Endothelial cell of umbilical vein (primary cell): ENCODE data around the gene TTC1. TPM values are rescaled to one million over a fixed set of nuclear protein-coding genes. Genes with fewer than 3 reads are reported as not detected.

Experiments used
- BruUV-seq: library from RNA; stranded (reverse); fragments of 400-500 nt; replicated peaks from 2 replicates; lab custom pipeline; 2021; lab: Mats Ljungman, UMichigan
- CTCF ChIA-PET: fragments of 300-600, 350-600 bp; sonication (Branson Sonifier 250); formaldehyde crosslinking; loops from one replicate; lab custom pipeline; 2021; ENCODE audit warnings: antibody characterized with exemption, inconsistent platforms; lab: Charles Lee
- POLR2A ChIA-PET: fragments of 300-600, 350-600 bp; sonication (Branson Sonifier 250); formaldehyde crosslinking; loops from one replicate; lab custom pipeline; 2021; ENCODE audit warnings: antibody characterized with exemption, inconsistent platforms; lab: Charles Lee
- DNase-seq: peaks from one replicate; pipeline ENCODE4 v3.0.0-alpha.2; 2011; ENCODE audit warnings: low read depth, low spot score
- FAIRE-seq: peaks from 2 replicates; lab custom pipeline; 2011; peaks lifted over from hg19 to GRCh38; lab: Jason Lieb, UNC
- H2AFZ ChIP-seq: 2 replicates; pipeline ENCODE4 v1.6.0; 2012; ENCODE audit warnings: low read depth, low read length, control low read depth, inconsistent platforms
- H3K27ac ChIP-seq: 2 replicates; pipeline ENCODE4 v1.5.1; 2011; ENCODE audit warnings: low read depth, mild to moderate bottlenecking, control low read depth, low read length, moderate library complexity; ENCODE audit not compliant: insufficient read depth
- H3K27me3 ChIP-seq, 2 experiments: 2 replicates each; pipeline versions ENCODE4 v1.6.0 to v1.6.1; 2011; ENCODE audit warnings: low read length in 2 of 2, mixed read lengths in 1 of 2; ENCODE audit not compliant: control insufficient read depth in 2 of 2, insufficient read depth in 2 of 2
- H3K36me3 ChIP-seq, 2 experiments: 2 replicates in 1 of 2; 3 replicates in 1 of 2; pipeline ENCODE4 v1.5.1; 2011; ENCODE audit warnings: low read length in 2 of 2, mild to moderate bottlenecking in 1 of 2, moderate library complexity in 1 of 2; ENCODE audit not compliant: control insufficient read depth in 2 of 2, insufficient read depth in 2 of 2; ENCODE audit errors: extremely low read depth in 1 of 2
- H3K4me1 ChIP-seq: 3 replicates; pipeline ENCODE4 v1.5.1; 2011; ENCODE audit warnings: mild to moderate bottlenecking, low read length; ENCODE audit not compliant: control insufficient read depth, insufficient read depth; ENCODE audit errors: extremely low read depth
- H3K4me2 ChIP-seq: 2 replicates; pipeline ENCODE4 v1.6.1; 2011; ENCODE audit warnings: low read length, control low read depth, mixed read lengths; ENCODE audit not compliant: insufficient read depth
- H3K4me3 ChIP-seq, 3 experiments: fragments of 200-600 bp in 1 of 3; sonication (generic), shearing (Covaris generic) in 1 of 3; replicated peaks in 1 of 3; 2 replicates each; pipeline ENCODE4 v1.5.1; 2011 to 2016; ENCODE audit warnings: control low read depth in 3 of 3, low read length in 3 of 3, mild to moderate bottlenecking in 2 of 3, inconsistent platforms in 1 of 3, low read depth in 1 of 3, moderate library complexity in 1 of 3; ENCODE audit not compliant: insufficient read depth in 1 of 3
- H3K79me2 ChIP-seq: 2 replicates; pipeline ENCODE4 v1.6.0; 2012; ENCODE audit warnings: low read length, inconsistent platforms; ENCODE audit not compliant: control insufficient read depth, insufficient read depth
- H3K9ac ChIP-seq: replicated peaks from 2 replicates; pipeline ENCODE3; 2011; ENCODE audit warnings: low read length, control low read depth; ENCODE audit not compliant: insufficient read depth; ENCODE audit errors: extremely low read depth
- H3K9me1 ChIP-seq: replicated peaks from 3 replicates; pipeline ENCODE4 v1.6.0; 2011; ENCODE audit warnings: mild to moderate bottlenecking, low read length; ENCODE audit not compliant: control insufficient read depth, insufficient read depth; ENCODE audit errors: extremely low read depth
- H3K9me3 ChIP-seq: replicated peaks from 2 replicates; pipeline ENCODE4 v1.5.1; 2012; ENCODE audit warnings: low read length, inconsistent platforms; ENCODE audit not compliant: control insufficient read depth, insufficient read depth
- H4K20me1 ChIP-seq: replicated peaks from 2 replicates; pipeline ENCODE3; 2011; ENCODE audit warnings: mild to moderate bottlenecking, low read length; ENCODE audit not compliant: control insufficient read depth, insufficient read depth; ENCODE audit errors: extremely low read depth
- EZH2 ChIP-seq: IDR thresholded peaks from 2 replicates; pipeline ENCODE4 v1.6.1; 2012; ENCODE audit warnings: borderline replicate concordance, low read depth, mild to moderate bottlenecking, moderate library complexity, low read length, inconsistent platforms; ENCODE audit not compliant: severe bottlenecking
- FOS ChIP-seq: IDR thresholded peaks from 2 replicates; pipeline ENCODE4 v1.6.1; 2011; ENCODE audit warnings: mild to moderate bottlenecking, low read length, moderate library complexity, borderline replicate concordance; ENCODE audit not compliant: insufficient read depth
- GATA2 ChIP-seq: IDR thresholded peaks from 2 replicates; pipeline ENCODE4 v1.7.0; 2011; ENCODE audit warnings: low read depth, mild to moderate bottlenecking, moderate library complexity, mixed read lengths, low read length; ENCODE audit not compliant: insufficient read length, insufficient read depth
- JUN ChIP-seq: IDR thresholded peaks from 2 replicates; pipeline ENCODE4 v1.6.1; 2011; ENCODE audit warnings: borderline replicate concordance, low read depth; ENCODE audit not compliant: insufficient read length, insufficient read depth
- MYC ChIP-seq: IDR thresholded peaks from one replicate; pipeline ENCODE4 v1.6.1; 2011; ENCODE audit warnings: mild to moderate bottlenecking, low read depth, low read length
- POLR2A ChIP-seq: IDR thresholded peaks from 2 replicates; pipeline ENCODE4 v1.6.1; 2012; ENCODE audit warnings: low read depth, mild to moderate bottlenecking, control low read depth, low read length
- POLR2AphosphoS5 ChIP-seq: IDR thresholded peaks from 2 replicates; pipeline ENCODE4 v1.6.1; 2012; ENCODE audit warnings: low read depth, mild to moderate bottlenecking, control low read depth, low read length, moderate library complexity; ENCODE audit not compliant: insufficient read depth
- dilution Hi-C: fragments of 300-500 bp; cut with MboI; formaldehyde crosslinking; loops from one replicate; pipeline ENCODE4 v1.15.0; 2019; ENCODE audit warnings: low sequenced_read_pairs; ENCODE audit not compliant: extremely low pct_ligation_motif_present
- intact Hi-C: fragments of 100-400 bp; cut with micrococcal nuclease; formaldehyde crosslinking; loops from one replicate; pipeline ENCODE4 v1.10.0; 2022
- polyA plus RNA-seq, 4 experiments: library from polyadenylated mRNA; depleted of rRNA in 3 of 4; stranded (reverse) in 3 of 4; unstranded in 1 of 4; fragments of >200 nt; gene quantifications; 2 replicates each; pipeline versions ENCODE4 v1.2.1 to v1.2.3, GENCODE V29; 2011 to 2012; ENCODE audit warnings: missing spikeins in 1 of 4
- total RNA-seq: library from RNA; stranded (reverse); gene quantifications from 2 replicates; pipeline ENCODE4 v1.2.3, GENCODE V29; 2021
- TF ChIP-seq, protein P1 (sequence below), 2 donors: IDR thresholded peaks; 1 replicate in 1 of 2; 2 replicates in 1 of 2; pipeline ENCODE4 v1.5.1; 2011; ENCODE audit warnings: low read length in 2 of 2, mild to moderate bottlenecking in 2 of 2, moderate library complexity in 2 of 2, control low read depth in 1 of 2, inconsistent platforms in 1 of 2, low read depth in 1 of 2; ENCODE audit not compliant: insufficient read depth in 1 of 2; ENCODE audit errors: extremely low read depth in 1 of 2

TTC1 gene
- total and polyA plus RNA-seq, 2 donors (not counting 3 experiments of a cell fraction or from before 2014, with no cell fraction given): 23.9 to 62.6 TPM

DNA sequence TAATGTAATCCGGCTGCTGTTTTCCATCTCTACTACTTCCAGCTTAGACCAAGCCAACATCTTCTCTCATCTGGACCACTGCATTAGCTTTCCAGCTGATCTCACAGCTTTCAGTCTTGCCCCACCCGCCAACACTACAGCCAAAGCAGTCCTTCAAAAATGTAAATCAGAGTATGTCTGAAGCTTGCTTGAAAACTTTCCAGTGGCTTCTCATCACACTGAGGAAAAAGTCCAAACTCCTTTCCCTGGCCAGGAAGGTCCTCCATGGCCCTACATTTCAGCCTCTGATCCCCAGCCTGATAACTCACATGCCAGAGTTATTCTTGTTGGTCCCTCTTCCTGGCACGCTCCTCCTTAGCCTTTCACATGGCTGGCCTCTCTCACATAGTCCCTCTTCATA is 38.5 kb downstream of the TTC1 start:
- no peaks in the 10 kb centered on the region for H3K79me2 ChIP-seq
- no peaks in the 10 kb centered on the region for H4K20me1 ChIP-seq
- H3K4me2 ChIP-seq: no peak overlapping the region
- intact Hi-C loops (no loop called here), dilution Hi-C loops (no loop called here)
- H3K27me3 ChIP-seq: no peaks in the 10 kb centered on the region
- H3K9me1 ChIP-seq: no peaks in the 10 kb centered on the region
- no peak overlapping the region for H2AFZ ChIP-seq
- FAIRE-seq (no peak), DNase-seq (no peak)
- BruUV-seq: no TSS peak
- H3K4me3 ChIP-seq: no peak overlapping the region
- H3K9me3 ChIP-seq: no peaks in the 10 kb centered on the region
- H3K4me1 ChIP-seq: peaks cover 6% of the 10 kb centered on the region
- H3K27ac ChIP-seq: no peak overlapping the region
- TF ChIP-seq POLR2AphosphoS5: no peak
- TF ChIP-seq POLR2A: no peak
- no peak for TF ChIP-seq MYC
- no peak for TF ChIP-seq JUN
- TF ChIP-seq, protein P1, sequence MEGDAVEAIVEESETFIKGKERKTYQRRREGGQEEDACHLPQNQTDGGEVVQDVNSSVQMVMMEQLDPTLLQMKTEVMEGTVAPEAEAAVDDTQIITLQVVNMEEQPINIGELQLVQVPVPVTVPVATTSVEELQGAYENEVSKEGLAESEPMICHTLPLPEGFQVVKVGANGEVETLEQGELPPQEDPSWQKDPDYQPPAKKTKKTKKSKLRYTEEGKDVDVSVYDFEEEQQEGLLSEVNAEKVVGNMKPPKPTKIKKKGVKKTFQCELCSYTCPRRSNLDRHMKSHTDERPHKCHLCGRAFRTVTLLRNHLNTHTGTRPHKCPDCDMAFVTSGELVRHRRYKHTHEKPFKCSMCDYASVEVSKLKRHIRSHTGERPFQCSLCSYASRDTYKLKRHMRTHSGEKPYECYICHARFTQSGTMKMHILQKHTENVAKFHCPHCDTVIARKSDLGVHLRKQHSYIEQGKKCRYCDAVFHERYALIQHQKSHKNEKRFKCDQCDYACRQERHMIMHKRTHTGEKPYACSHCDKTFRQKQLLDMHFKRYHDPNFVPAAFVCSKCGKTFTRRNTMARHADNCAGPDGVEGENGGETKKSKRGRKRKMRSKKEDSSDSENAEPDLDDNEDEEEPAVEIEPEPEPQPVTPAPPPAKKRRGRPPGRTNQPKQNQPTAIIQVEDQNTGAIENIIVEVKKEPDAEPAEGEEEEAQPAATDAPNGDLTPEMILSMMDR (IDR thresholded peaks at IDR 0.05; ENCODE audit: extremely low read depth in 1 of 2, insufficient read depth in 1 of 2, low read depth in 1 of 2, low read length in 2 of 2): no peak
- TF ChIP-seq GATA2: no peak
- no peak for TF ChIP-seq FOS
- TF ChIP-seq EZH2: no peak
- POLR2A ChIA-PET: no interaction called here
- peaks cover 12 to 17% of the 10 kb centered on the region in 2 experiments for H3K36me3 ChIP-seq
- CTCF ChIA-PET: no interaction called here
- no peak overlapping the region for H3K9ac ChIP-seq
